HEK293T (cell line): Measurements from ENCODE around the gene FAM76A.

ENCODE experiments used
- CTCF ChIA-PET: fragments of 350-600 bp; formaldehyde crosslinking; extraction: SDS; loops from one replicate; lab custom pipeline; 2021; ENCODE audit warnings: antibody characterized with exemption, inconsistent platforms; lab: Yijun Ruan, JAX
- POLR2A ChIA-PET: fragments of 350-600 bp; formaldehyde crosslinking; extraction: SDS; loops from one replicate; lab custom pipeline; 2020; ENCODE audit warnings: antibody characterized with exemption, inconsistent platforms; lab: Yijun Ruan, JAX
- DNase-seq: peaks from one replicate; pipeline ENCODE4 v3.0.0; 2012; ENCODE audit warnings: mixed read lengths; ENCODE audit errors: extremely low spot score
- ARNT ChIP-seq: fragments of 450-650 bp; IDR thresholded peaks from 2 replicates; pipeline ENCODE4 v1.6.1; 2017; ENCODE audit warnings: mild to moderate bottlenecking
- BHLHE40 ChIP-seq: fragments of 450-650 bp; IDR thresholded peaks from 2 replicates; pipeline ENCODE4 v1.6.1; 2016; ENCODE audit warnings: mild to moderate bottlenecking, moderate library complexity, borderline replicate concordance
- CTBP1 ChIP-seq: fragments of 450-650 bp; IDR thresholded peaks from 2 replicates; pipeline ENCODE4 v1.6.1; 2016; ENCODE audit warnings: borderline replicate concordance
- ELF4 ChIP-seq: fragments of 450-650 bp; IDR thresholded peaks from 2 replicates; pipeline ENCODE4 v1.6.1; 2017; ENCODE audit warnings: antibody characterized with exemption
- FOXA1 ChIP-seq: fragments of 450-650 bp; IDR thresholded peaks from 2 replicates; pipeline ENCODE4 v1.6.1; 2016; ENCODE audit warnings: mild to moderate bottlenecking
- FOXK2 ChIP-seq: fragments of 450-650 bp; IDR thresholded peaks from 2 replicates; pipeline ENCODE4 v1.6.1; 2016; ENCODE audit warnings: mild to moderate bottlenecking
- FOXM1 ChIP-seq: fragments of 450-650 bp; IDR thresholded peaks from 2 replicates; pipeline ENCODE4 v1.6.1; 2017; ENCODE audit warnings: mild to moderate bottlenecking, borderline replicate concordance
- HDGF ChIP-seq: fragments of 450-650 bp; IDR thresholded peaks from 2 replicates; pipeline ENCODE4 v1.6.1; 2017; ENCODE audit warnings: antibody characterized with exemption, borderline replicate concordance
- L3MBTL2 ChIP-seq: fragments of 450-650 bp; conservative IDR thresholded peaks from 2 replicates; pipeline ENCODE4 v1.6.1; 2016; ENCODE audit warnings: mild to moderate bottlenecking
- LEF1 ChIP-seq: fragments of 450-650 bp; IDR thresholded peaks from 2 replicates; pipeline ENCODE4 v1.6.1; 2017; ENCODE audit warnings: mild to moderate bottlenecking, borderline replicate concordance
- NFRKB ChIP-seq: fragments of 450-650 bp; IDR thresholded peaks from 2 replicates; pipeline ENCODE4 v1.6.1; 2016; ENCODE audit warnings: mild to moderate bottlenecking, moderate library complexity
- PKNOX1 ChIP-seq: fragments of 450-650 bp; IDR thresholded peaks from 2 replicates; pipeline ENCODE4 v1.6.1; 2016
- SP1 ChIP-seq: fragments of 450-650 bp; IDR thresholded peaks from 2 replicates; pipeline ENCODE4 v1.6.1; 2017
- SUZ12 ChIP-seq: fragments of 450-650 bp; IDR thresholded peaks from 2 replicates; pipeline ENCODE4 v1.6.1; 2016; ENCODE audit warnings: mild to moderate bottlenecking
- TARDBP ChIP-seq: fragments of 450-650 bp; IDR thresholded peaks from 2 replicates; pipeline ENCODE4 v1.6.1; 2016
- ZNF384 ChIP-seq: fragments of 450-650 bp; IDR thresholded peaks from 2 replicates; pipeline ENCODE4 v1.6.1; 2016

FAM76A gene

GRCh38 chr1:27741121-27741520 is 15.4 kb downstream of the FAM76A start:
- ChIA-PET POLR2A (interaction anchor here (1.1 kb wide), 1 partner anchor 32 kb away, joined by 3 read pairs; the partner anchor contains the start of gene STX12), CTCF (no interaction called here)
- TF ChIP-seq L3MBTL2 (no peak), SP1 (no peak), ARNT (no peak), BHLHE40 (no peak), SUZ12 (no peak), HDGF (no peak)
- DNase-seq = no peak

- ChIA-PET CTCF (interaction anchor here (1.9 kb wide), 1 partner anchor 19 kb away, joined by 5 read pairs; the partner anchor contains the start of gene FAM76A), POLR2A (interaction anchor here (0.9 kb wide), 1 partner anchor 28 kb away, joined by 3 read pairs; the partner anchor contains the start of gene STX12)
- DNase-seq = no peak
- TF ChIP-seq NFRKB (no peak), LEF1 (no peak), TARDBP (no peak), L3MBTL2 (no peak), SUZ12 (no peak), FOXA1 (no peak), FOXM1 (no peak), HDGF (no peak), CTBP1 (no peak), ELF4 (no peak), ARNT (no peak)
Observed at GRCh38 chr1:27744556-27744955, 18.8 kb downstream of the FAM76A start.

GRCh38 chr1:27745466-27745865 is 19.7 kb downstream of the FAM76A start:
- ChIA-PET POLR2A (interaction anchor here (0.8 to 1.3 kb wide), 2 partner anchors 20 to 86 kb away, joined by 3 to 6 read pairs; partner anchors contain the start of gene PPP1R8), CTCF (interaction anchor here (1.9 kb wide), 1 partner anchor 20 kb away, joined by 5 read pairs; the partner anchor contains the start of gene FAM76A)
- DNase-seq = no peak
- TF ChIP-seq HDGF (no peak), FOXA1 (no peak), BHLHE40 (no peak), SP1 (no peak), FOXM1 (no peak), LEF1 (no peak), FOXK2 (no peak), L3MBTL2 (no peak), ELF4 (no peak), TARDBP (no peak), SUZ12 (no peak), CTBP1 (no peak), NFRKB (no peak)

- ChIA-PET CTCF (interaction anchor here (1.1 kb wide), 1 partner anchor 83 kb away, joined by 3 read pairs; no protein-coding TSS in a partner anchor), POLR2A (interaction anchor here (1.2 kb wide), 1 partner anchor 20 kb away, joined by 3 read pairs; the partner anchor contains the start of gene STX12)
- DNase-seq = no peak
- TF ChIP-seq FOXA1 (no peak), ZNF384 (no peak), CTBP1 (no peak)
Observed at GRCh38 chr1:27752360-27752759, 26.6 kb downstream of the FAM76A start.

- ChIA-PET POLR2A (interaction anchor here (1.3 kb wide), 1 partner anchor 18 kb away, joined by 7 read pairs; the partner anchor contains the start of gene STX12), CTCF (no interaction called here)
- no peak for DNase-seq
- TF ChIP-seq TARDBP (no peak), ARNT (no peak), HDGF (no peak), BHLHE40 (no peak), SP1 (no peak), CTBP1 (no peak), ELF4 (no peak), NFRKB (no peak), FOXA1 (no peak), FOXM1 (no peak), ZNF384 (no peak), PKNOX1 (no peak), FOXK2 (no peak), SUZ12 (no peak), LEF1 (no peak), L3MBTL2 (no peak)
Observed at GRCh38 chr1:27755286-27755685, 29.5 kb downstream of the FAM76A start.

- ChIA-PET POLR2A (no interaction called here), CTCF (no interaction called here)
- TF ChIP-seq ZNF384 = no peak
- TF ChIP-seq FOXM1 = no peak
- no peak for TF ChIP-seq LEF1
- no peak for TF ChIP-seq ELF4
- no peak for TF ChIP-seq FOXA1
- no peak for TF ChIP-seq ARNT
- TF ChIP-seq SUZ12 = no peak
- TF ChIP-seq SP1 = no peak
- no peak for TF ChIP-seq CTBP1
- no peak for TF ChIP-seq TARDBP
- TF ChIP-seq FOXK2 = no peak
- no peak for TF ChIP-seq HDGF
- TF ChIP-seq L3MBTL2 = no peak
- no peak for TF ChIP-seq PKNOX1
- TF ChIP-seq NFRKB = no peak
- no peak for TF ChIP-seq BHLHE40
- DNase-seq = no peak
Observed at GRCh38 chr1:27755865-27756264, 30.1 kb downstream of the FAM76A start.
